ENCODE data around the gene CIPC. TPM values are rescaled to one million over a fixed set of nuclear protein-coding genes. Genes with fewer than 3 reads are reported as not detected.

CIPC gene
- total RNA-seq = 11.0 and 14.1 TPM in 2 replicates

GRCh38 chr14:77097700-77098528 lies at the start of gene CIPC:
Gene CIPC (plus strand): TSS chr14:77098258. CDS start chr14:77105709, 7,451 bp downstream.

GRCh38 chr14:77141214-77142004 lies 43.4 kb downstream of the CIPC start, which contains the start of gene ZDHHC22:
Gene ZDHHC22 (minus strand): TSS chr14:77141791. CDS start chr14:77139738, 2,053 bp downstream.

Other genes with a start within 250 kb of the CIPC start
- 16.2 and 18.2 TPM in 2 replicates for gene IRF2BPL, start 69.5 kb upstream of the CIPC start, total RNA-seq
- gene ZDHHC22, start 43.5 kb downstream of the CIPC start, total RNA-seq = not detected in 2 replicates
- not detected in 2 replicates for gene TMEM63C, start 83.5 kb downstream of the CIPC start, total RNA-seq
- gene NGB, start 172.9 kb downstream of the CIPC start, total RNA-seq = not detected in 2 replicates
- 13.2 and 17.6 TPM in 2 replicates for gene POMT2, start 222.6 kb downstream of the CIPC start, total RNA-seq
- gene GSTZ1, start 222.8 kb downstream of the CIPC start, total RNA-seq = 32.1 and 45.6 TPM in 2 replicates

Data from subcutaneous preadipocyte (primary cell).